Measurements from ENCODE around the gene THBD. TPM values are rescaled to one million over a fixed set of nuclear protein-coding genes. Genes with fewer than 3 reads are reported as not detected.

The THBD gene
- total and polyA plus RNA-seq, 9 of the 15 experiments (the other 6 are each of a cell fraction or from before 2014, with no cell fraction given): 0.07 to 0.49 (median 0.33) TPM

DNA sequence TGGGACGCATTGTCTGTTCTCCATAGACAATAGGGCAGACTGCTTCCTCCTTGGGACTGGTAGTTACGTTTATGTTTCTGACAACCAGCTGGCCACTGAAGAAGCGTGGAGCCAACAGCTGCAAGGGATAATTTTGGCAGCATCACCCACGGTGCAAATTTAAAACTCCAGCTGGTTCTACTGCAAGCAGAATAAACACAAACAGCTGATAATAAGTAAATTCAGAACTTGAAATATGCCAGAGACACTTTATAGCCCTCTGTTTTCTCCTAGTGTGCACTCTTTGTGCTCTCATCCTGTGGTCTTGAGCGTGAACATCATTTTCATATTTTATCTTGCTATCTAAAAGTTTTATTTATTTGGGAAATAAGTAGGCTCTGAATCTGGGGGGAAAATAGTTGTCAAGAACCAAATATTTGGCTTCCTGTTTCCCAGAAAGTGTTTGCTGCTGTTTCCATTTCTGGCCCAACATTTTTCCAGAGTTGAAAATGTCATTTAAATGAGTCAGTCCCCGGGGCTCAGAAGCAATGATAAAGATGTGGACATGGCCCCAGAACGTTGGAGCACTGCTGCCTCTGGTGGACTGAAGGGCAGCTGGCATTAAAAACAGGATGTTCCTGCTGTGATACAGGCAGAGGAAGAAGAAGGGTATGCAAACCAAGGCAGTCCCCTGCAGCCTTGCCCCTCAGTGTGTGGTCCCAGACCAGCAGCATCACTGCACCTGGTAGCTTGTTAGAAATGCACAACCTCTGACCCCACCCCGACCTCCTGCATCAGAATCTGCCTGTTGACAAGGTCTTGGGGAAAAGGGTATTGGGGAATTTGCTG is 12.5 kb upstream of the THBD start (continued):
- TF ChIP-seq MYC (IDR thresholded peaks at IDR 0.05; ENCODE audit: low read depth, low read length): no peak
- TF ChIP-seq MYC (CRISPR knock-in tag; IDR thresholded peaks at IDR 0.05; ENCODE audit: borderline replicate concordance, low read depth): no peak
- TF ChIP-seq NFYB (IDR thresholded peaks at IDR 0.05; ENCODE audit: extremely low read depth, insufficient read length): no peak
- peak; percentile 14; the same call in 1 of the 2 replicates for TF ChIP-seq ETV1 (tag; conservative IDR thresholded peaks at IDR 0.05; ENCODE audit: low read depth)
- no peak for TF ChIP-seq MED1 (CRISPR knock-in tag; IDR thresholded peaks at IDR 0.05; ENCODE audit: borderline replicate concordance)
- no peak for TF ChIP-seq MCM3 (IDR thresholded peaks at IDR 0.05)
- TF ChIP-seq DDX20 (tag; IDR thresholded peaks at IDR 0.05; ENCODE audit: low read depth): no peak
- 0 out of 2 replicates have a peak, but pooled peaks have one; percentile 16 for TF ChIP-seq JUND (IDR thresholded peaks at IDR 0.05; ENCODE audit: borderline replicate concordance, low read depth, low read length)
- peak; percentile 19; the same call in 1 of the 3 replicates for TF ChIP-seq JUND (tag; IDR thresholded peaks at IDR 0.05; ENCODE audit: borderline replicate concordance, low read depth, low read length)
- no peak for TF ChIP-seq IFI16 (CRISPR knock-in tag; IDR thresholded peaks at IDR 0.05)
- TF ChIP-seq SNIP1 (IDR thresholded peaks at IDR 0.05; ENCODE audit: low read depth): no peak
- TF ChIP-seq FOSL1 (tag; conservative IDR thresholded peaks at IDR 0.05): 0 out of 2 replicates have a peak, but pooled peaks have one; percentile 35
- TF ChIP-seq MCM5 (IDR thresholded peaks at IDR 0.05; ENCODE audit: low read depth): no peak
- TF ChIP-seq SRSF1 (IDR thresholded peaks at IDR 0.05; ENCODE audit: low read depth, low read length): no peak
- no peak for TF ChIP-seq ZC3H11A (IDR thresholded peaks at IDR 0.05; ENCODE audit: low read depth, low read length)
- no peak for TF ChIP-seq ATF1 (CRISPR knock-in tag; IDR thresholded peaks at IDR 0.05)
- no peak for TF ChIP-seq ATF1 (tag; IDR thresholded peaks at IDR 0.05)
